ENCODE measurements around the gene TRERF1. TPM values are rescaled to one million over a fixed set of nuclear protein-coding genes. Genes with fewer than 3 reads are reported as not detected.
"Not testable (repeated sequence)": the region's sequence is repeated elsewhere in the genome, so short reads cannot be mapped to it uniquely, and the experiment has no call there.

The TRERF1 gene
- total RNA-seq, 1 donor from 2014 or later: 20.6 TPM

GRCh38 chr6:42467651-42468050 is 15.9 kb upstream of the TRERF1 start:
- Histone ChIP-seq H3K9me3 (no peaks in the 10 kb centered on the region), H3K27me3 (no peaks in the 10 kb centered on the region), H3K27ac (no peak overlapping the region), H3K4me1 (no peaks in the 10 kb centered on the region), H3K36me3 (no peaks in the 10 kb centered on the region), H3K4me3 (no peak overlapping the region)
- intact Hi-C loops (cut with DNase I): no loop called here
- TF ChIP-seq POLR2AphosphoS5 (IDR thresholded peaks at IDR 0.05; ENCODE audit: insufficient read depth in 1 of 2, low read depth in 1 of 2): no peak
- TF ChIP-seq CTCF (IDR thresholded peaks at IDR 0.05): no peak
- no peak for TF ChIP-seq POLR2A (IDR thresholded peaks at IDR 0.05)
- DNase-seq (ENCODE audit: extremely low spot score in 2 of 2): no peak

- H3K9me3 ChIP-seq; H3K27ac ChIP-seq; H3K36me3 ChIP-seq; H3K4me3 ChIP-seq; H3K27me3 ChIP-seq; H3K4me1 ChIP-seq; intact Hi-C loops (cut with DNase I); DNase-seq (ENCODE audit: extremely low spot score in 2 of 2): not testable (repeated sequence)
Measured at GRCh38 chr6:42466470-42466869, 14.7 kb upstream of the TRERF1 start.

GRCh38 chr6:42462474-42462972 is 10.8 kb upstream of the TRERF1 start:
- intact Hi-C loops (cut with DNase I): no loop called here
- no peak overlapping the region for H3K4me3 ChIP-seq
- no peak for DNase-seq (ENCODE audit: extremely low spot score in 2 of 2)
- no peaks in the 10 kb centered on the region for H3K4me1 ChIP-seq
- no peaks in the 10 kb centered on the region for H3K36me3 ChIP-seq
- no peaks in the 10 kb centered on the region for H3K9me3 ChIP-seq
- TF ChIP-seq CTCF (IDR thresholded peaks at IDR 0.05) (no peak), POLR2A (IDR thresholded peaks at IDR 0.05) (no peak), POLR2AphosphoS5 (IDR thresholded peaks at IDR 0.05; ENCODE audit: insufficient read depth in 1 of 2, low read depth in 1 of 2) (no peak)
- no peak overlapping the region for H3K27ac ChIP-seq
- H3K27me3 ChIP-seq: no peaks in the 10 kb centered on the region

GRCh38 chr6:42460883-42461282 is 9.2 kb upstream of the TRERF1 start:
- TF ChIP-seq CTCF (IDR thresholded peaks at IDR 0.05): no peak
- TF ChIP-seq POLR2A (IDR thresholded peaks at IDR 0.05): no peak
- DNase-seq (ENCODE audit: extremely low spot score in 2 of 2): no peak
- Histone ChIP-seq H3K9me3 (no peaks in the 10 kb centered on the region), H3K27me3 (no peaks in the 10 kb centered on the region), H3K36me3 (no peaks in the 10 kb centered on the region), H3K27ac (no peak overlapping the region), H3K4me3 (no peak overlapping the region), H3K4me1 (no peaks in the 10 kb centered on the region)
- intact Hi-C loops (cut with DNase I): no loop called here

- intact Hi-C loops (cut with DNase I): loop anchor here (10.0 kb wide), 1 partner anchor 195 kb away; no protein-coding TSS in a partner anchor
Measured at GRCh38 chr6:42459888-42460287, 8.2 kb upstream of the TRERF1 start.

More at GRCh38 chr6:42459888-42460287, 8.2 kb upstream of the TRERF1 start:
- Histone ChIP-seq H3K36me3 (no peaks in the 10 kb centered on the region), H3K9me3 (no peaks in the 10 kb centered on the region), H3K4me3 (no peak overlapping the region), H3K27ac (no peak overlapping the region), H3K27me3 (no peaks in the 10 kb centered on the region), H3K4me1 (no peaks in the 10 kb centered on the region)
- no peak for TF ChIP-seq POLR2A (IDR thresholded peaks at IDR 0.05)
- no peak for TF ChIP-seq POLR2AphosphoS5 (IDR thresholded peaks at IDR 0.05; ENCODE audit: insufficient read depth in 1 of 2, low read depth in 1 of 2)
- TF ChIP-seq CTCF (IDR thresholded peaks at IDR 0.05): no peak
- no peak for DNase-seq (ENCODE audit: extremely low spot score in 2 of 2)
